Body of pancreas (tissue), 4 donors: ENCODE results near the gene ABHD12B.

Experiments
- POLR2A ChIP-seq, 3 donors: fragments of 450-650 bp; IDR thresholded peaks; one replicate each; pipeline ENCODE4 v1.6.1; 2016; ENCODE audit warnings: antibody characterized with exemption in 3 of 3, mild to moderate bottlenecking in 2 of 3
- TF ChIP-seq, protein P1 (sequence below), 7 experiments: fragments of 450-650 bp in 4 of 7; fragments of 200-600 bp in 3 of 7; sonication (generic) in 3 of 7; IDR thresholded peaks; one replicate each; pipeline ENCODE4 v1.5.1; 2016 to 2019; ENCODE audit warnings: antibody characterized with exemption in 7 of 7

- TF ChIP-seq, protein P1, sequence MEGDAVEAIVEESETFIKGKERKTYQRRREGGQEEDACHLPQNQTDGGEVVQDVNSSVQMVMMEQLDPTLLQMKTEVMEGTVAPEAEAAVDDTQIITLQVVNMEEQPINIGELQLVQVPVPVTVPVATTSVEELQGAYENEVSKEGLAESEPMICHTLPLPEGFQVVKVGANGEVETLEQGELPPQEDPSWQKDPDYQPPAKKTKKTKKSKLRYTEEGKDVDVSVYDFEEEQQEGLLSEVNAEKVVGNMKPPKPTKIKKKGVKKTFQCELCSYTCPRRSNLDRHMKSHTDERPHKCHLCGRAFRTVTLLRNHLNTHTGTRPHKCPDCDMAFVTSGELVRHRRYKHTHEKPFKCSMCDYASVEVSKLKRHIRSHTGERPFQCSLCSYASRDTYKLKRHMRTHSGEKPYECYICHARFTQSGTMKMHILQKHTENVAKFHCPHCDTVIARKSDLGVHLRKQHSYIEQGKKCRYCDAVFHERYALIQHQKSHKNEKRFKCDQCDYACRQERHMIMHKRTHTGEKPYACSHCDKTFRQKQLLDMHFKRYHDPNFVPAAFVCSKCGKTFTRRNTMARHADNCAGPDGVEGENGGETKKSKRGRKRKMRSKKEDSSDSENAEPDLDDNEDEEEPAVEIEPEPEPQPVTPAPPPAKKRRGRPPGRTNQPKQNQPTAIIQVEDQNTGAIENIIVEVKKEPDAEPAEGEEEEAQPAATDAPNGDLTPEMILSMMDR (IDR thresholded peaks at IDR 0.05), result no peak
- no peak for TF ChIP-seq POLR2A (IDR thresholded peaks at IDR 0.05)
Measured at GRCh38 chr14:50931559-50931958, 59.7 kb downstream of the ABHD12B start.
